Peyer's patch (tissue), 4 donors: ENCODE measurements around the gene ZNF70.

Experiments used
- CTCF ChIP-seq, 6 experiments: fragments of 450-650 bp in 4 of 6; fragments of 200-600 bp in 2 of 6; sonication (generic) in 1 of 6; IDR thresholded peaks; one replicate each; pipeline ENCODE4 v1.5.1; 2017 to 2019; ENCODE audit warnings: antibody characterized with exemption in 6 of 6, mild to moderate bottlenecking in 3 of 6, moderate library complexity in 1 of 6
- POLR2A ChIP-seq, 2 donors: fragments of 450-650 bp; IDR thresholded peaks; one replicate each; pipeline ENCODE4 v1.5.1; 2017; ENCODE audit warnings: antibody characterized with exemption in 2 of 2, mild to moderate bottlenecking in 2 of 2, moderate library complexity in 2 of 2

GRCh38 chr22:23772315-23772648 is 21.4 kb upstream of the ZNF70 start:
- TF ChIP-seq CTCF (IDR thresholded peaks at IDR 0.05) (no peak), POLR2A (IDR thresholded peaks at IDR 0.05) (no peak)
